ENCODE measurements around the gene KRTAP5-6. TPM values are rescaled to one million over a fixed set of nuclear protein-coding genes. Genes with fewer than 3 reads are reported as not detected.

KRTAP5-6 gene
- total RNA-seq, 1 donor from 2014 or later: not detected

DNA sequence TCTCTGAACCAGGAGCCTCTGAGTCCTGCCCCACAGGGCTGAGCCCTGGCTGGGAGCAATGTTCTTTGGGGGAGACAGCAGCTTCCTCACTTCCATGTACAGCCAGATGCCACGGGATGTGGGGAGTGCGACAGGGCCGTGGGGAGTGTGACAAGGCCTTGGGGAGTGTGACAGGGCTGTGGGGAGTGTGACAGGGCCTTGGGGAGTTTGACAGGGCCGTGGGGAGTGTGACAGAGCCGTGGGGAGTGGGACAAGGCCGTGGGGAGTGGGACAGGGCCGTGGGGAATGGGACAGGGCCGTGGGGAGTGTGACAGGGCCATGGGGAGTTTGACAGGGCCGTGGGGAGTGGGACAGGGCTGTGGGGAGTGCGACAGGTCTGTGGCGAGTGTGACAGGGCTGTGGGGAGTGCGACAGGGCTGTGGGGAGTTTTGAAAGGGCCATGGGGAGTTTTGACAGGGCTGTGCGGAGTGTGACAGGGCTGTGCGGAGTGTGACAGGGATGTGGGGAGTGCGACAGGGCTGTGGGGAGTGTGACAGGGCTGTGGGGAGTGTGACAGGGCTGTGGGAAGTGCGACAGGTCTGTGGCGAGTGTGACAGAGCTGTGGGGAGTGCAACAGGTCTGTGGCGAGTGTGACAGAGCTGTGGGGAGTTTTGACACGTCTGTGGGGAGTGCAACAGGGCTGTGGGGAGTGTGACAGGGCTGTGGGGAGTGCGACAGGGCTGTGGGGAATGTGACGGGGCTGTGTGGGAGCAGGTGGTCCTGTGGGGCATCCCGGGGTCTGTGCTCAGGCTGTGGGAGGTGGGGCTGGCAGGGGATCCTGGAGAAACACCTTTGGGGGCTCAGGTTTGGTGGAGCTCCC lies 6.6 kb upstream of the KRTAP5-6 start:
- Mint-ChIP-seq H3K9me3 (no peaks in the 10 kb centered on the region), H3K27me3 (peaks cover 3% of the 10 kb centered on the region), H3K4me1 (ENCODE audit: unreplicated experiment) (peaks cover 14% of the 10 kb centered on the region), H3K36me3 (no peaks in the 10 kb centered on the region), H3K27ac (no peak overlapping the region), H3K4me3 (no peak overlapping the region)
- DNase-seq (ENCODE audit: extremely low spot score, unreplicated experiment): peak; percentile 43
- TF ChIP-seq, protein P1, sequence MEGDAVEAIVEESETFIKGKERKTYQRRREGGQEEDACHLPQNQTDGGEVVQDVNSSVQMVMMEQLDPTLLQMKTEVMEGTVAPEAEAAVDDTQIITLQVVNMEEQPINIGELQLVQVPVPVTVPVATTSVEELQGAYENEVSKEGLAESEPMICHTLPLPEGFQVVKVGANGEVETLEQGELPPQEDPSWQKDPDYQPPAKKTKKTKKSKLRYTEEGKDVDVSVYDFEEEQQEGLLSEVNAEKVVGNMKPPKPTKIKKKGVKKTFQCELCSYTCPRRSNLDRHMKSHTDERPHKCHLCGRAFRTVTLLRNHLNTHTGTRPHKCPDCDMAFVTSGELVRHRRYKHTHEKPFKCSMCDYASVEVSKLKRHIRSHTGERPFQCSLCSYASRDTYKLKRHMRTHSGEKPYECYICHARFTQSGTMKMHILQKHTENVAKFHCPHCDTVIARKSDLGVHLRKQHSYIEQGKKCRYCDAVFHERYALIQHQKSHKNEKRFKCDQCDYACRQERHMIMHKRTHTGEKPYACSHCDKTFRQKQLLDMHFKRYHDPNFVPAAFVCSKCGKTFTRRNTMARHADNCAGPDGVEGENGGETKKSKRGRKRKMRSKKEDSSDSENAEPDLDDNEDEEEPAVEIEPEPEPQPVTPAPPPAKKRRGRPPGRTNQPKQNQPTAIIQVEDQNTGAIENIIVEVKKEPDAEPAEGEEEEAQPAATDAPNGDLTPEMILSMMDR (conservative IDR thresholded peaks at IDR 0.05): no peak

DNA sequence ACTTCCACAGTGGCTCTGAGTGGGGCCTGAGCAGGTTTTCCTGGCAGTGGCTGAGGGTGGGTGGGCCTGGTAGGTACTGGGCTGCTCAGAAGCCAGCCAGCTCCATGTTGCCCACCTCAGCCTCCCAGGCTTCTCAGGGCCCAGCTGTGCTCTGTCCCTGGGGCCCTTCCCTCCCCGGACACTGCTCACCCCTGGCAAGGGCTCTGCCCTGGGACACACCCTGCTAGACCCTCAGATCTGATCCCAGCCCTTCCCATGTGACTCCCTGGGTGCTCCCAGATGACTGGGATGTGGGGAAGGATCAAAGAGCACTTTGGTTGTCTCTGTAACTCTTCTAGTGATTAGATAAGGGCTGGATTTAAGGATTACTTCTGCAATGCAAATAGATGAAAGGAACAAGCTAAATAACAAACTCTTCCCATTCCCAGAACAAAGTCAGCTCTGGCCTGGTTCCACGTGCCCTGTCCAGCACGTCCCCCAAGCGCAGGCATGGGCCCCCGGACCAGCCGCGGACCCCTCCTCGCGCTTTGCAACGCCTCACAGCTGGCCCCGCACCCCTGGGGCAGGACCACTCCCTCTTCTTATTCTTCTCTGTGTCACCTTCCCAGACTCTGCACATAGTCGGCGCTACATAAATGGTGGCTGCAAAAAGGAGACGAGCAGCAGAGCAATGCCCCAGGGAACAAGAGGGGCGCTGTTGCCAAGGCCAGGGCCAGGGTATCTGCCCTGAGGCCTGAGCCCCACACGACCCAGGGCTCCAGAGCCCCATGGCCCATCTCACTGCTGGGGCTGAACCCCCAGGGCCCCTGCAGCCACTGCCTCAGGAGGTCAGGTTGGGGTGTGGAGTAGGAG lies 5.7 kb upstream of the KRTAP5-6 start:
- H3K36me3 Mint-ChIP-seq: no peaks in the 10 kb centered on the region
- DNase-seq (ENCODE audit: extremely low spot score, unreplicated experiment): no peak
- H3K27me3 Mint-ChIP-seq: peaks cover 3% of the 10 kb centered on the region
- H3K9me3 Mint-ChIP-seq: peaks cover 2% of the 10 kb centered on the region
- H3K4me3 Mint-ChIP-seq: peak overlapping the region; percentile 18
- H3K27ac Mint-ChIP-seq: peak overlapping the region; percentile 72
- TF ChIP-seq, protein P1 (conservative IDR thresholded peaks at IDR 0.05): no peak
- peaks cover 14% of the 10 kb centered on the region for H3K4me1 Mint-ChIP-seq (ENCODE audit: unreplicated experiment)

DNA sequence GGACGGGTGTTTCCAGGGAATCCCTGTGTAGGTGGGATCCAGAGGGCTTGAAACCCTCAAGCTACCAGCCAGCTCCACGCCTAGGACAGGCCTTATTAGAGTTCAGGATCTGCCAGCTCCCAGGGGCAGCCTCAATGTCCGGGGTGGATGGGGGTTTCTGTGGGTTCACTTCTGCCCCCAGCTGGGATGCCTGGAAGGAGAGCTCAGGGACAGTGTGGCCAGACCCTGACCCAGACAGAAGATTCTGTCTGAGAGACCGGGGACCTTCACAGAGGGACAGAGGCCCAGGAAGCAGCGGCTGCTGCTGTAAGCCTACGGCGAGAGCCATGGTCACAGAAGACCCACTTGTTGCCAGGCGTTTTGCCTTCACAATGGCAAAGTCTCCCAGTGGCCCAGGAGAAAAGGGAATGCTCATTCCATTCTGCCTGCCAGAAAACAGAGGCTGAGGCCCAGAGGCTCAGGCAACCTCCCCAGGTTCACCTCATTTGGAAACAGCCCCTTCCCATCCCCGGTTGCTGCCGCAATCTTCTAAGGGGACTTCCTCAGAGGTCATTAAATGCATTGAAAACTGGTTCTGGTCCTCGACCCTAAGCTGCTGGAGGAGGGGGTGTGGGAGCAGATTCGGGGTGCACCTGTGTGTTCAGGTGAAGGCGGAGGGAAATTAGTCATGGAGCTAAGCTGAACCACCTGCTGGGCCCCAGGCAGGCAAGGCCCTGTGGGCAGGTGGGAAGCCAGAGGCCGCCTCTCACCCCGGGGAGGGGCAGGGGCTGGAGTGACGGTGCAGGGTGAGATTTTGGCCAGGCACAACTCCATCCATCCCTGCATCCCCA lies 4.9 kb upstream of the KRTAP5-6 start:
- Mint-ChIP-seq H3K9me3 (peaks cover 5% of the 10 kb centered on the region), H3K27ac (peak overlapping the region; percentile 5), H3K4me1 (ENCODE audit: unreplicated experiment) (peaks cover 14% of the 10 kb centered on the region), H3K36me3 (no peaks in the 10 kb centered on the region), H3K27me3 (peaks cover 3% of the 10 kb centered on the region), H3K4me3 (no peak overlapping the region)
- no peak for DNase-seq (ENCODE audit: extremely low spot score, unreplicated experiment)
- TF ChIP-seq, protein P1 (conservative IDR thresholded peaks at IDR 0.05): no peak

DNA sequence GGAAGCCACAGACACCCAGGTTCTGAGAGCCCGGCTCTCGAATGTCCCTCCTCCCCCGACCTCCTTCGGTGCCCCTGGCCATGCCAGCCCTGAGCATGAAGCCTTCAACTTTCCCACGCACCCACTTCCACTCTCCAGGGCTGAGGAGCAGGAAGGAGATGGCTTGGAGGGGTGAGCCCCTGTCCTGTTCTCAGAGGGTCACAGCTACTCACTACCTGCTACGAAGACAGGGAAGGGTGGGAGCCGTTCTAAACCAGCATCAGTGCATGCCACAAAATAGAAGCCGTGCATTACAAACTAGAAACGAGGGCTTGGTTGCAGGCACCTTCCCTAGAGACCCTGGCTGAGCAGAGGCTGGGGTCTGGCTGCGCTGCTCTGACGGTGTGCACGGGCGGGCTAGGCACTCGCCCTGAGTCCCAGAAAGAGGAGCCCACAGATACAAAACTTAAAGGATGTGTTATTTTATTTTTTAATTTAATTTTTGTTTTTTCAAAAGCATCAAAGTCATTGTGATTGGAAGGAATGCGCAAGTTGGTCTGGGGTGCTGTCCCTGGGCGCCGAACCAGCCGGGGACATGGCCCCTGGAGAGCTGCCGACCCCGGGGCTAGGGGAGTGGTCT lies 4.2 kb upstream of the KRTAP5-6 start:
- H3K27me3 Mint-ChIP-seq: peaks cover 3% of the 10 kb centered on the region
- H3K4me3 Mint-ChIP-seq: no peak overlapping the region
- H3K9me3 Mint-ChIP-seq: peaks cover 5% of the 10 kb centered on the region
- peaks cover 14% of the 10 kb centered on the region for H3K4me1 Mint-ChIP-seq (ENCODE audit: unreplicated experiment)
- DNase-seq (ENCODE audit: extremely low spot score, unreplicated experiment): no peak
- TF ChIP-seq, protein P1 (conservative IDR thresholded peaks at IDR 0.05): no peak
- no peaks in the 10 kb centered on the region for H3K36me3 Mint-ChIP-seq
- peak overlapping the region; percentile 69 for H3K27ac Mint-ChIP-seq

Data from type B pancreatic cell (in vitro differentiated cells).